22Rv1 (cell line): ENCODE measurements around the gene NSUN2.

ENCODE experiments used
- CTCF ChIP-seq: fragments of 450-650 bp; IDR thresholded peaks from 2 replicates; pipeline ENCODE4 v1.5.1; 2017; ENCODE audit warnings: mild to moderate bottlenecking
- ZFX ChIP-seq: fragments of 450-650 bp; IDR thresholded peaks from 2 replicates; pipeline ENCODE4 v1.6.1; 2017; ENCODE audit warnings: antibody characterized with exemption, borderline replicate concordance

GRCh38 chr5:6552612-6553011 is 80.2 kb downstream of the NSUN2 start:
- no peak for TF ChIP-seq CTCF
- no peak for TF ChIP-seq ZFX
